Endometrium (tissue), 2 donors: Measurements from ENCODE around the gene BLTP3B.

ENCODE experiments used
- FAIRE-seq: peaks from 2 replicates; lab custom pipeline; 2012; peaks lifted over from hg19 to GRCh38; lab: Jason Lieb, UNC
- donor health status: control.
- donor health status: control.

Gene BLTP3B

GRCh38 chr12:100120355-100120754 lies 22.3 kb downstream of the BLTP3B start:
- FAIRE-seq, result no peak

- no peak for FAIRE-seq
These were observed 27.4 kb downstream of the BLTP3B start for GRCh38 chr12:100115291-100115690.

GRCh38 chr12:100114574-100114973 lies 28.1 kb downstream of the BLTP3B start:
- no peak for FAIRE-seq

- no peak for FAIRE-seq
These were observed 32.4 kb downstream of the BLTP3B start for GRCh38 chr12:100110276-100110675.

GRCh38 chr12:100106861-100107260 lies 35.8 kb downstream of the BLTP3B start:
- FAIRE-seq, result no peak

- FAIRE-seq, result no peak
These were observed 37.0 kb downstream of the BLTP3B start for GRCh38 chr12:100105661-100106060.

GRCh38 chr12:100101000-100101399 lies 41.7 kb downstream of the BLTP3B start:
- no peak for FAIRE-seq
